NCI-H510A treated with DMSO at 0.1 percent for 48 hours (cell line): ENCODE results near the gene CRYBG1.

Experiments
- DNase-seq: peaks from one replicate; lab custom pipeline; 2025; lab: John Stamatoyannopoulos, UW

The CRYBG1 gene

DNA sequence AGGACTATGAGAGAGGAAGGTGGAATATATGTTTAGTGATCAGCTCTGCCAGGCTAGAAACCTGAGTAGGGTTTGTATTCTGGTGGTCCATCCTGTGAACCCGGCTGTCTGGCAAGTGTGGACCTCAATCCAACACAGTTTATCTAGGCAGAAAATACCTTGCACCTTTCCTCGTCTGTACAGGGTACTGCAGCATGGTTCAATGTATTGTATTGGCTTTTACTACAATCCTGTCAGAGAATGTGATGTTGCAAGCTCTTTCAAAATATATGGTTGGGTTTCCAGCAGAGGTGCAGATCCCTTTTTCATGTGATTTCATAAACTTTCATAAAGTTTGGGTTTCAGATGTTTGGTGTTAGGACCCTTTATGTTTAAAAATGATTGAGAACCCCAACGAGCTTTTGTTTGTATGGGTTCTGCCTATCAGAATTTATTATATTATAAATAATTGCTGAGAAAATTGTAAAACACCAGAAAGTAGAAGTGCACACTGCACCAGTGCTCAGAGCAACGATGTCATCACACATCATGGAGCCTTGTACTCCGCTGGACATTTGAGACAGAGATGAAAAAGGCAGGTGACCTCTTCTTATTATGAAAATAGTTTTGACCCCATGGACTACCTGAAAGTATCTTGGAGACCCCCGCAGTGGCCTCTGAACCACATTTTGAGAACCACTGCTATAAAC lies 162.2 kb downstream of the CRYBG1 start:
- DNase-seq = no peak

DNA sequence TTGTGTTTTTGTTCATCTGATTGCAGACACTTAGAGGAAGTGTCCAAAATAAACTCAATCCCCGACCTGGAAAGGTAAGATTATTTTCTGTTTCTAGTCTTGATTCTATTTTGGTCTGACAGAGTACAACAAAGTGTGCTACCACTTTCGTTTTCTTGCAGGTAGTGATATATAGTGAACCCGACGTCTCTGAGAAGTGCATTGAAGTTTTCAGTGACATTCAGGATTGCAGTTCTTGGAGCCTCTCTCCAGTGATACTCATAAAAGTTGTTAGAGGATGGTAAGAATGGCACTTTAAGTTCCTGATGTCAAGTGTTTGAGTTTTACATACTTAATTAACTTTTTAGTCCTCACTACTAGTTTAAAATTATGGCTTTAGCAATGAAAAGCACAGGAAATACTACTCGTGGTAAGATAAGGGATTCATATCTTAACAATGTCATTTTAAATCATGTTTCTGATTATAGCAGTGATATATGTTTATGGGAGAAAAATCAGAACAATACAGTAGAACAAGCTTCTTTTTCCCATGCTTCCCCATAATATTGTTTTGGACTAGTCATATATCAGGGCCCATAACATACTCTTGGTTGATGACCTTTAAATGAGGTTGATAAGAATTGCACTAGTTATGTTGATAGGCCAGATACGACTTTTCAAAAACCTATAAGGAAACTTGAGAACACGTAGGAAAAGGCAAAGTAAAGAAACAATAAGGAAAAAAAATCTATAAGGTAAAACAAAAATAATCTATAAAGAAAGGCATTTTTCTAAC lies 164.8 kb downstream of the CRYBG1 start:
- DNase-seq = no peak

DNA sequence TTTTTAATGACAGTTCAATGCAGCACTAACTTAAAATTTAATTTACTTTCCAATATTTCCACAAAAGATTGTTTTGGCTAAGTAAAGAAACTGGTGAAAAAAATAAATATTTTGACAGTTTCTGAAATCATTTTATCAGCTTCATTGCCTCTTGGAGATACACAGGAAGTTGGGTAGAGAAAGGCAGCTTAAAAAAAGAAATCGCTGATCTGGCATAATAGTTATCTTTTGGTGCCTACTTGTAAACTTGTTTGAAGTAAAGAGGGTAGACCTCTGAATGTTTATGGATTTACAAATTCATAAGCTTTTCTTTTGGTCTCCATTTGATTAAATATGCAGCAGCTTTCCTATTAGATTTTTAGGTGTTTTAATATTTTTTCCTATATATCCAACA lies 165.4 kb downstream of the CRYBG1 start:
- no peak for DNase-seq

DNA sequence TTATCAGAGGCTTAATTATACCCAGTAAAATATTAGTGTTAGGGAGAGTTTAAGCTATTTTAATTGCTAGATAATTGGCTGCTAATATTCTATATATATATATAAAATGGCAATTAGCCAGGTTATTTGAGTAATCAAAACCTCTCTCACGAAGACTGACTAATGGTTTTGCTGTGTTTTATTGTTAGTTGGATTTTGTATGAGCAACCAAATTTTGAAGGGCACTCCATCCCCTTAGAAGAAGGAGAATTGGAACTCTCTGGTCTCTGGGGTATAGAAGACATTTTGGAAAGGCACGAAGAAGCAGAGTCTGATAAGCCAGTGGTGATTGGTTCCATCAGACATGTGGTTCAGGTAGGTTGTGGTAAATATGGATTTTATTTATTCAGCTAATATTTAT lies 166.6 kb downstream of the CRYBG1 start:
- DNase-seq = no peak

DNA sequence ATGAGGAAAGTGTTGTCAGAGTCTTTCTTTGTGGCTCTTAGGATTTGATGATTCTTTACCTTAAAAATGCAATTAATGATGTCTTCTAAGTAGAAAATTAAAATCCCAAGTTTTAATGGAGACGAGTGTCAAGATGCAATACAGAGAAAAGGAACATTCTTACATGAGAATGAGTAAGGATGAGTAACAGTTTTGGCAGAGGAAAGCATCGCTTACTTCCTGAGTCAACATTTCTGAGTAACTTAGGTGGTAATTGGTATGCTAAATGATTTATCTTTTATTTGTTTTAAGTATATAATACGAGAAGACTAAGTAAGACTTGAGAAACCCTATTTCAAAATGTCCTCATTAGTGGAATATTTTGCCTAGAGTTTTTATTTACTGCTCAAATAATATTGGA lies 167.5 kb downstream of the CRYBG1 start:
- DNase-seq = no peak

DNA sequence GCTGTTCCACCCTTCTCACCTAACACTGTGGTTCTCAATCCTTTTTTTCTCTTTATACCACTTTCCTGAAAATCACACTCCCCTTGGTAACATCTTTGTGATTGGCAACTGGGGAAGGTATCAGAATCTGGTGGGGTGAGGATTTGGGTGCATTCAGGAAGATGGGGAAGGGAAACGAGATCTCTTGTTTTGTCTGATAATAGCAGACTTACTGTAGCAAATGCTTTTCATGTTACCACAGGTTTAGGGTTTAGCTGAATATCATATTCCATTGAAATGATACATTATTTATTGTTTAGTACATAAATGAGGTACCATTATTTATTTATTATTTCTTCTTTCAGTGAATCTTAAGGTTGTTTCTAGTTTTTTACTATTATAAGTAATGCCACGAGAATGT lies 168.0 kb downstream of the CRYBG1 start:
- no peak for DNase-seq

DNA sequence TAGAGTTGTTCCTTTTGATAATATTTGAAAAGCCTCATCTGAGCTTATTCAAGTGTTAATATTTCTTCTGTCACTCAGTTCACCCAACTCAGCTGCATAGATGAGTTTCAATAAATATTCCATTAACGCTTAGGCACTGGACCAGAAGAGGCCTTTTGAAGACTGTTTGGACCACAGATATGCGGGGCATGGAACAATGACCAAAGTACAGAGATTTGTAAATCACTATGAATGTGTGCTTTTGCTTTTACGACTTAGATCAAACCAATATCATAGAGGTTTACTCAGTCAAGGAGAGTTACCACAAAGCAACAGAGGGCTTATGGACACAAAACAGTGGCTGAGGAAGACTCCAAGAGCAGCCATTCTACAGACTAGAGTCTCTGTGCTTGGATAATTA lies 168.9 kb downstream of the CRYBG1 start:
- no peak for DNase-seq

DNA sequence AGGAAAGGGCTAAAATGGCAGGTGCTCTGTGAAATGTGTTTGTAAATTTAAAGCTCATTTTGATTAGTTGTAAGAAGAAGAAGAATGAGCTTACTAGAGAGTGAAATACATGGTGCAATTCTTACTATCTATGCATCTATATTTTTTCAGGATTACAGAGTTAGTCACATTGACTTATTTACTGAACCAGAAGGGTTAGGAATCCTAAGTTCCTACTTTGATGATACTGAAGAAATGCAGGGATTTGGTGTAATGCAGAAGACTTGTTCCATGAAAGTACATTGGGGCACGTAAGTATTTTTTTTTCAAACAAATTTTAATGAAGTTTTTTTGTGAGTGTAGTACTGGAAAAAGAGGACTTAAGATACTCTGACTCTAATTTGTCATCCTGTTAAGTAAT lies 169.5 kb downstream of the CRYBG1 start:
- DNase-seq = no peak

DNA sequence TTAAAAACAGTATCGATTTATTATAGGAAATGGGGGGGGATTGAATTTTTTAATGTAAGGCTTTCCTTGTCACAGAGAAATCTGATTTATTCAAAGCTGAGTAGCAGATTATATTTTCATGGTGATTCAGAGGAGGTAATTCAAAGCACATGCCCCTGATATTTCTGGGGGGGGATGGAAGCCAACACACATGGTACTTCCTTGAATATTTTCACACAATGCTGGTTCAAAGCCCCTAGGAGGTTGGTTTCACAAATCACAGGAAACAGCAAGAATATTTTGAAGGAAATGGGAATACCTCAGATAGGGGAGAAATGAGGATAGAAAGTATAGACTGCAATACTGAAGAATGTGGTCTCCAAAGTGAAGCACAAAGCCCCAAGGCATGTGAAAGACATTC lies 170.0 kb downstream of the CRYBG1 start:
- no peak for DNase-seq

DNA sequence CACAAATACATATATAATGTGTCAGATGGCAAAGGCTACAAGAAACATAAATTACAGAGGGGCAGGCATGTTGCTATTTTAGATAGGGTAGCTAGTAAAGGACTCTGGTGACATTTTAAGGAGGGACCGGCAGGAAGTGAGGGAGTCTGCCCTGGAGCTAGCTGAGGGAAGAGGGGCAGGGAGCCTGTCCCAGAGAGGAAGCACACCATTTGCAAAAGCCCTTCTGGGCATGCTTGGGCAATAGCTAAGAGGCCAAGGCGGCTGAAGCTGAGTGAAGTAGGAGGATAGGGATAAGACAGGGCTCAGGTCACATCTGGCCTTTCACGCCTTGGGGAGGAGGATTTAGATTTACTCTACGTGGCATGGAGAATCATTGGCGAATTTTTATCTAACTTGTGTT lies 172.5 kb downstream of the CRYBG1 start:
- DNase-seq = no peak

DNA sequence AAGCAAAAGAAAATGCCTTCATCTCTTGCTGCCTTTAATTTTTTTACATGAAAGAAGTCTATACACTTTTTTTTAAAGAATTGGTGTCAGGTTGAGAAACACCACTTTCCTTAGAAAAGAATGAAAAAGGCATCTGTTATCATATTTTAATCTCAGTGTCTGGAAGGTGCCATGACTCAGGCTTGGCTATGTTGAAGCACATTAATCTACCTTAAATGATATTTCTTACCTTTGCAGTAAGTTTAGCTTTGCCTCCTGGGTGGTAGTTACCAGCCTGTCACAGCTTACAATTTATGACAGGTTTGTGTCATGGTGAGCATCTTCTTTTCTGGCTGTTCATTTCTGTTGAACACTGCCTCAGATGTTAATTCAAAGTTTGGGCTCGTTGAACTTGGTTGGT lies 173.5 kb downstream of the CRYBG1 start:
- DNase-seq = no peak

DNA sequence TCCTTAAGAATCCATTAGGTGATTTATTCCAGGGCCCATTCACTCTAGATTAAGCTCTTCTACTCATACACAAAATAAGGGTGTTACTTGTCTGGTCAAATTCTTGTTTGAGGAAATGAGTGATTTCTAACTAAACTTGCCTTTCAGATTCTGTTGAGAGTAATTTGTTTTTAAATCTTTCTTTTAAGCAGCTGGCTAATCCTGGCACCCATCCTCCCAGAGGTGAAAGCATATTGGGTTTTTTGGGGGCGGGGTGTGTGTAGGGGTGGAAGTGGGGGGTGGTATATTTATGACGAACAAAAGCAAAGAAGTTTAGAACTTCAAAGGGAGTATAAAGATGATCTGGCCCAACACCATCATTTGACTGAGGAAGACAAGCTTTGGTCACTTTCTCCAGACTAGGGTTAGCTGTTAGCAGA lies 174.1 kb downstream of the CRYBG1 start:
- no peak for DNase-seq

DNA sequence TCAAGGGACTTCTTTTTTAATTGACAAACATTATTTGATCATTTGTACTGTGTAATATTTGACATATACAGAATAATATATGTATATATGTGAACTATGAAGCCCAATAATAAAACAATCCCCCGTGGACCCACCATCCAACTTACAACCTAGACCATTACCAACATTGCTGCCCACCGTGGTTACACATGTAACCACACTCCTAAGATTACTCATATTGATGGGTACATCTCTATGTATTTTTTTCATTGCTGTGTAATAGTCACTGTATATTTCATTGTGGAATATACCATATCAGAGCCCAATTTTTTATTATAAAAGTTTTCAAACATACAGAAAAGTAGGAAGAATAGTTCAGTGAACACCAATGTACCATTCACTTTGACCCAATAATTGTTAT lies 174.5 kb downstream of the CRYBG1 start:
- DNase-seq = no peak

DNA sequence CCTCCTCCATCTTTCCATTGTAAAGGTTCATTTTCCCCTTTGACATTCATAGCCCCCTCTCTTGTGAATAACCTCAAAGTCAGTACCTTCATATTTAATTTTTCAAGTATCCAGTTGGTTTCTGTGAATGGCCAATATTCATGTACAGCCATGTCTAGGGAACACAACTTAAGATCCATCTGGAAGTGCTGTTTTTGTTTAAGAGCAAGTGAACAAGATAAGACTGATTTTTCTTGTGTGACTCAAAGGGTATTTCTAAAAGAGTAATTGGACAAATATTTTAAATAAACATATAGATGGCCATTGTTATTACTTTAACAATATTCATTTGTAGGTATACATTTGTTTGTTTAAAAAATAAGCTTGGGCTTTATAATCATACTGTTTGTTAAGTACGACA lies 175.8 kb downstream of the CRYBG1 start:
- DNase-seq = no peak

DNA sequence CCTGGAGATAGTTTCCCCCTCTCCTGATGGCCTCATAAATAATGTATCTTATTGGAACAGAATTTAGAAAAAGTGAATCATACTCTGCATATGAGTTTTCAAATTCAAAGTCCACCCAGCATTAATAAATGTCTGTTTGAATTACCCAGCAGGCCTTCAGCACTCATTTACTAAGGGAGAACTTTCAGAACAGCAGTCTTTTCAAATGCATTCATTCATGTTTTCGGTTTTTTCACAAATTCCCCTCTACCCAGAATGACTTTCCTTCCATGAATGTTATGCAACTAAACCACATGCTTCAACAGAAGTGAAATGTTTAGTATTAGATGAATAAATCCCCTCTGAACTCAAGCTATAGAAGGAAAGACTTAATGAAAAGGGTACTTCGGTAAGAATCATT lies 176.3 kb downstream of the CRYBG1 start:
- DNase-seq = no peak

DNA sequence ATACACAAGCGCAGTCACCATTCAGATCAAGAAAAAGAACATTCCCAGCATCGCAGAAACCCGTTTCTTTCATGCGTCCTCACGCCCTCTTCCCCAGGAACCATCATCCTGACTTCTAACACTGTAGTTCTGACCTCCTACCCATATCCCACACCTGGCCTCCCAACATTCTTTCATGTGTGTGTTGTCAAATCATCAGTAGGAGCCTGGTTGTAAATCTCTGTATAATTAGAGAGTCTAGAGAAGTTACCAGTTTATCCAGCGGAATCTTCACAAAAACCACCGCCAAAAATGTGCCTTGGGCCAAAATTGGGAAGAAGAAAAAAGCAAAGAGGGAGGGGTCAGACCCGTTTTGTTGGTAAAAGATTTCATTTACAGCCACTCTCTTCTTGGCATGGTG lies 177.1 kb downstream of the CRYBG1 start:
- no peak for DNase-seq

DNA sequence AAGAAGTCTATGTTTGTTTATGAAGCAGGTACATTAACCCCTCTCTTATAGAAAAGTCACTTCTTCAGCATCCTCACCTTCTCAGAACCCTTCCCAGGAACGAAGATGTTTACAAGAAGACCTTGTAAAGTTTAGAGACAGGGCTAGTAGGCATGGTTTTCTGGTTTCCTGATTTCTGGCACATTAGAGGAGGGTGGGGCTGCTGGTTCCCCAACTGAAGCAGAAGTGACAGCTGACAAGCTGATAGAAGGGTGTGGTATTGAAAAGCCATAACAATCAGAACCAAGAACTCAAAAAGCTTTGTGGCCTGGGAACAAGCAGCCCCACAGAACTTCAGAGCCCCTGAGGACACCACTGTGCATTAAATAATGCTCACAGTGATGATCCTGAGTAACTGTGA lies 177.6 kb downstream of the CRYBG1 start:
- DNase-seq = no peak

DNA sequence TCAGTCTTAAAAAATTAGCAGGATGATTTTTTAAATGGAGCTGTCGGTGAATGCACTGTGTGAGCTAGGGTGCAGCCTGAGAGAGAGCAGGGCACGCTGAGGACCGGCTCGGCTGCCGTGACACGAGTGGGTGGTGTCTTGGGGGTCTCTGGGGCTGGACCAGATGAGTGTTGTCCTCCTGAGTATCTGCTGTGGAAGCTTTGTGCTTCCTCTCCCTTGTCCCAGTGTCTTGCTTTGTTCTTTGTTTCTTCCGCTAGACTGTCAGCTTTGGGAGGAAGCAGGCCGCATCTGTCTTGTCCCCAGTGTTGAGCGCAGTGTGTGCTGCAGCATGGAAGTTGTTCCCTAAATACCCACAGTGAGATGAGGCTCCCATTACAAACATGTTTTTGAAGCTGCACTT lies 179.4 kb downstream of the CRYBG1 start:
- DNase-seq = no peak

DNA sequence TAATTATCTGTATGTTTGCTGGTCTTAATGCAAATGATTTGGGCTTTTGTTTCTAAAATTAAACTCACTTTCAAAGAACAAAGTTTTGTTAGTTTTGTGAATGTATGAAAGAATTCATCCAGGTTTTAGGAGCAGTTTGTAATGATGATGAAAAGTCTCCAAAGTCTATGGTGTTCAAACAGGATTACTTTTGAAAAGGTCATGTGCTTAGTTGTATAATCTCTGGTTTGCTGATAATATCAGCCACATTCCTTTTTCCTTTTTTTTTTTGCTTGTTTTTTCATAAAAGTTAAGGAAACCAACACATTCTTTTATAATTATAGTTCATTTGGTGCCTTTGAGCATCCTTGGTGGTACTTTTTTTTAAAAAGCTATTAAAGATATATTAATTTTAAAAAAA lies 179.9 kb downstream of the CRYBG1 start:
- DNase-seq = no peak

DNA sequence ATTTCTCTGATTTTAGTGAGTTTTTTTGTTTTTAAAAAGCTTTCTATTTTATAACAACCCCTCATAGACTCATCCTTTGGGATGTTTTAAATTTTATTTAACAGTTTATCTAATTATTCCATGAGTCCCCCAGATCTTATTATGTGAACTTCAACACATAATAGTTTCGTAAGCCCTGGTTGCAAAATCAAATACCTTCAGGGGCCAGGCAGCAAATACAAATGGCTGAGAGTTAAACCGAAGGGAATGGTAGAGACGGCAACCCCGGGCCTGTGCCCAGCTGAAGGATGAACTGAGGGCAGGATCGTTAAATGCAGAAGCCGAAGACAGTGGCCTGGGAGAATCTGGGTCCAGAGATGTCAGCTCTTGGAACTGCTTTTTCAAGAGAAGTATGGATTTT lies 180.4 kb downstream of the CRYBG1 start:
- DNase-seq = no peak

DNA sequence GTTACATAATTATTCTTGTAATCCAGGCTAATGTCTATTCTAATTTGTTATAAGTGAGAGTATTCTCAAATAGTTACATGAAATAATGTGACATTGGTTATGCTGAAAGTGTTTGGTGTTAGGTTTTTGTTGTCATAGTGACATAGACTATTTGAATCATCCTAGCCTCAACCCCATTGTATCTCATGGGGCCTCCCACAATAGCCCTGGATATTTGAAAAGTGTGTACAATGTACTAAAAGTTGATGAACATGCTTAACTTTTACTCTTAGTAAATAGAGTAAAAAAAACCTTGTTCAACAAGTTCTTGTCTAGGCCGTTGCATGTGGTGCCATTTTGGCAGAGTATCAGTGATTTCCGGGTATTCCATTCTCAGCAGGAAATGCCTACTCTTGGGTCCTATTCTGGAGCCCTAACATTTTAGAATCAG lies 185.8 kb downstream of the CRYBG1 start:
- no peak for DNase-seq

DNA sequence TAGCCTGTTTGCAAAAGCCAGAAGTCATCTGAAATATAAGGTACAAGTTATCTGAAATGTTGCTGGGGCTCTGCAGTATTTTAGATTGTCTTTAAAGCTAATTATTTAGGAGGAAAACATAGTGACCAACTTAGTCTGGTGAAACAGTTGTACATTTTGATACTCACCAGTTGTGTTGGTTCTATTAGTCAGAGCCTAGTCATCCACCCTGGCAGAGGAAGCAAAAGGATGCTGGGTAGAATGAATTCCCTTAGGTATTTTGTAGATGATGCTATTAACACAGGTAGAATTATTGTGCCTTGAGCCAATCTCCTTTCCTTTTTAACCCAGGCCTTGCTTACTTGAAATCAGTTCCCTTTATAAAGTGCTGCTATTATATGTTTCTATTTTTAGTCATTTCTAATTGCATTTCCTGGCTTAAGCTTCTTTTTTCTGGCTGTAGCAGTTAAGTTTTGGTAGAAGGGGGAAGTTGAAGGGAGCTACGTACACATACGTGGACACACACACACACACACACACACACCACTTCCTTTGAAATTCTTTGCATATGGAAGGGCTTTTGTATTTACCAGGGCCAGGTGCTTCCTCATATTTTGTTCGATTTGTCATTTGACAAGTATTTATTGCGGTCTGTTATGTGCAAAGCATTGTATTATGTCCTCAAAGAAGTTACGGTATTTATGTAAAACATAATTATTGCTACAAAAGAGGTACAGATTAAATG lies 186.3 kb downstream of the CRYBG1 start:
- DNase-seq = no peak
